ENCODE measurements around the gene HSF5.

DNA sequence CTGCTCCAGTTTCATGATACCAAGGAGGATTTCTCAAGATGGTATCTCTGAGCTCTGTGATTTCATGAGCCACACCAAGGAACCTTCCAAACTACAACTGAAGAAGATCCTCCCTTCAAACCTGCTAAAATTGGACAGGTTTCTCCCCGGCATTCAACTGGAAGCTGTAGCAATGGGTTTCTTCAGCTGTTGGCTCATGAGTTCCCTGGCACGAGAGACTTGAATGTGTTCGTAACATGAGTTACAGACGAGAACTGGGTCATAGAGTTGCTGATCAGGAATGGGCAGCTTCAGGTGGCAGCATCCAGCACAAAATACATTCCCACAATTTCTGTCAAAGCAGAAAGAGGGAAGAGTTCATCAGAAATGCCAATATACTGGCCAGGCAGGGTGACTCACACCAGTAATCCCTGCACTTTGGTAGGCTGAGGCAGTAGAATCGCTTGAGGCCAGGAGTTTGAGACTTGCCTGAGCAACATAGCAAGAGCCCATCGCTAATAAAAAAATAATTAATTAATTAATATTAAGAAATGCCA is 3.4 kb upstream of the HSF5 start:
- TF ChIP-seq, protein P1, sequence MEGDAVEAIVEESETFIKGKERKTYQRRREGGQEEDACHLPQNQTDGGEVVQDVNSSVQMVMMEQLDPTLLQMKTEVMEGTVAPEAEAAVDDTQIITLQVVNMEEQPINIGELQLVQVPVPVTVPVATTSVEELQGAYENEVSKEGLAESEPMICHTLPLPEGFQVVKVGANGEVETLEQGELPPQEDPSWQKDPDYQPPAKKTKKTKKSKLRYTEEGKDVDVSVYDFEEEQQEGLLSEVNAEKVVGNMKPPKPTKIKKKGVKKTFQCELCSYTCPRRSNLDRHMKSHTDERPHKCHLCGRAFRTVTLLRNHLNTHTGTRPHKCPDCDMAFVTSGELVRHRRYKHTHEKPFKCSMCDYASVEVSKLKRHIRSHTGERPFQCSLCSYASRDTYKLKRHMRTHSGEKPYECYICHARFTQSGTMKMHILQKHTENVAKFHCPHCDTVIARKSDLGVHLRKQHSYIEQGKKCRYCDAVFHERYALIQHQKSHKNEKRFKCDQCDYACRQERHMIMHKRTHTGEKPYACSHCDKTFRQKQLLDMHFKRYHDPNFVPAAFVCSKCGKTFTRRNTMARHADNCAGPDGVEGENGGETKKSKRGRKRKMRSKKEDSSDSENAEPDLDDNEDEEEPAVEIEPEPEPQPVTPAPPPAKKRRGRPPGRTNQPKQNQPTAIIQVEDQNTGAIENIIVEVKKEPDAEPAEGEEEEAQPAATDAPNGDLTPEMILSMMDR (IDR thresholded peaks at IDR 0.05): no peak
- no peak for TF ChIP-seq POLR2A (IDR thresholded peaks at IDR 0.05)
